Epithelial cell of proximal tubule (primary cell): Measurements from ENCODE around the gene TMEM131. TPM values are rescaled to one million over a fixed set of nuclear protein-coding genes. Genes with fewer than 3 reads are reported as not detected.

Experiments
- DNase-seq: peaks from one replicate; pipeline ENCODE4 v3.0.0-alpha.2; 2011; ENCODE audit warnings: low read depth
- H3K4me3 ChIP-seq: 2 replicates; pipeline ENCODE4 v1.5.1; 2011; ENCODE audit warnings: low read depth, mild to moderate bottlenecking, low read length
- total RNA-seq: library from RNA; depleted of rRNA; stranded (reverse); fragments of >200 nt; gene quantifications from 2 replicates; pipeline ENCODE4 v1.2.3, GENCODE V29; 2015
- TF ChIP-seq, protein P1 (sequence below): conservative IDR thresholded peaks from 2 replicates; pipeline ENCODE4 v1.5.1; 2012; ENCODE audit warnings: low read depth, mild to moderate bottlenecking, low read length

TMEM131 gene
- total RNA-seq, 1 donor from 2014 or later: 16.0 TPM

GRCh38 chr2:97765933-97766332 is 229.8 kb downstream of the TMEM131 start:
- TF ChIP-seq, protein P1, sequence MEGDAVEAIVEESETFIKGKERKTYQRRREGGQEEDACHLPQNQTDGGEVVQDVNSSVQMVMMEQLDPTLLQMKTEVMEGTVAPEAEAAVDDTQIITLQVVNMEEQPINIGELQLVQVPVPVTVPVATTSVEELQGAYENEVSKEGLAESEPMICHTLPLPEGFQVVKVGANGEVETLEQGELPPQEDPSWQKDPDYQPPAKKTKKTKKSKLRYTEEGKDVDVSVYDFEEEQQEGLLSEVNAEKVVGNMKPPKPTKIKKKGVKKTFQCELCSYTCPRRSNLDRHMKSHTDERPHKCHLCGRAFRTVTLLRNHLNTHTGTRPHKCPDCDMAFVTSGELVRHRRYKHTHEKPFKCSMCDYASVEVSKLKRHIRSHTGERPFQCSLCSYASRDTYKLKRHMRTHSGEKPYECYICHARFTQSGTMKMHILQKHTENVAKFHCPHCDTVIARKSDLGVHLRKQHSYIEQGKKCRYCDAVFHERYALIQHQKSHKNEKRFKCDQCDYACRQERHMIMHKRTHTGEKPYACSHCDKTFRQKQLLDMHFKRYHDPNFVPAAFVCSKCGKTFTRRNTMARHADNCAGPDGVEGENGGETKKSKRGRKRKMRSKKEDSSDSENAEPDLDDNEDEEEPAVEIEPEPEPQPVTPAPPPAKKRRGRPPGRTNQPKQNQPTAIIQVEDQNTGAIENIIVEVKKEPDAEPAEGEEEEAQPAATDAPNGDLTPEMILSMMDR: no peak
- peak; percentile 39 for DNase-seq
- no peak overlapping the region for H3K4me3 ChIP-seq

- DNase-seq: no peak
- no peak overlapping the region for H3K4me3 ChIP-seq
- TF ChIP-seq, protein P1: no peak
These were observed 231.0 kb downstream of the TMEM131 start for GRCh38 chr2:97764559-97765263.

GRCh38 chr2:97763176-97763845 is 232.4 kb downstream of the TMEM131 start:
- no peak for DNase-seq
- no peak overlapping the region for H3K4me3 ChIP-seq
- TF ChIP-seq, protein P1: no peak

DNA sequence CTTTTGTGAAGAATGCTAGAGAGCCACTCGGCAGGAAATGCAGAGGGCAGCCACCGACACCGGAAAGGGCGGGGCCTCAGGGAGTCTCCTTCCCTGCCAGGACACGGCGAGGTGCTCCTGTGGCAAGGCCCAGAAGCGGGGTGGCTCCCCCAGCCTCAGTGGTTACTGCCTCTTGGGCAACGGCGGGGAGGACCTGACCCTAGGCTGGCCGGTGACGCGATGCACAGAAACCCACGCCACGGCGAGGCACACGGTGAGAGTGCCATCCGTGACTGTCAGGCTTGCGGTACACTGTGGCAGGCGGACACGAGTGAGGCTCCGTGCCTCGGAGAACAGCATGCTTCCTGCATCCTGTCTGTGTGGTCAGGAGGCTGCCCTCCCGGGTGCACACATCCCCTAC is 234.6 kb downstream of the TMEM131 start:
- TF ChIP-seq, protein P1: no peak
- H3K4me3 ChIP-seq: no peak overlapping the region
- DNase-seq: no peak

GRCh38 chr2:97760480-97761049 is 235.2 kb downstream of the TMEM131 start:
- no peak for DNase-seq
- TF ChIP-seq, protein P1: no peak
- no peak overlapping the region for H3K4me3 ChIP-seq

DNA sequence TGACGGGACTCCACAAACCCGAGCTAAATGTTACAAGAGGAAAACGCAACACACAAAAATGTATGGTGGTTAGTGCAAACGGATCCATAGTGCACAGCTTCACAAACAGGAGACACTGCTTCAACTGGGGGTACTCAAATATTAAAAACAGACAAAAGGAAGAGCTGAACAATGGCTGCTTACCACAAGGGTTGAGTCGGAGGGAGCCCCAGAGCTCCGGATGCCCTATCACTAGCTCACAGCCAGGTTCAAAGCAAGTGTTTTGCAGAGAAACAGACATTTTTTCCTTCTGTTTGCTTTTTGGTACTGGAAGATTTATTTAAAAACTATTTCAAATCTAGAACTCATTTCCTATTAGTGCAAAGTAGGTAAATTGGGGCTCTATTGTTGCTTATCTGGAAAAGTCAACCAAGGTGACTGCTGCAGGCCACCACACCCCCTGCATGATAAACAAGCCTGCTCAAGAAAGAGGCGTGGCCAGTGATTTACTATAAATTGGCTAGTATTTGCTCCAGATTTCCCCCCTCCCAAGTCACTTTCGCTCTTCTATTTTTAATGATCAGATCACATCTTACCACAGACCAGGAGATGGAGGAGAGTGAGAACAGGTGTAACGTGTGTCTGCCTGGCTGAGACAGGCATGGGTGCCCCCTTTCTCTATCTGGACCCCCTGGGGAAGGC is 235.9 kb downstream of the TMEM131 start:
- H3K4me3 ChIP-seq: no peak overlapping the region
- TF ChIP-seq, protein P1: no peak
- DNase-seq: no peak
